ENCODE results near the gene RASGEF1C. TPM values are rescaled to one million over a fixed set of nuclear protein-coding genes. Genes with fewer than 3 reads are reported as not detected.

RASGEF1C gene
- total RNA-seq, 4 donors from 2014 or later: 0.38 to 0.51 TPM; not detected in 2

DNA sequence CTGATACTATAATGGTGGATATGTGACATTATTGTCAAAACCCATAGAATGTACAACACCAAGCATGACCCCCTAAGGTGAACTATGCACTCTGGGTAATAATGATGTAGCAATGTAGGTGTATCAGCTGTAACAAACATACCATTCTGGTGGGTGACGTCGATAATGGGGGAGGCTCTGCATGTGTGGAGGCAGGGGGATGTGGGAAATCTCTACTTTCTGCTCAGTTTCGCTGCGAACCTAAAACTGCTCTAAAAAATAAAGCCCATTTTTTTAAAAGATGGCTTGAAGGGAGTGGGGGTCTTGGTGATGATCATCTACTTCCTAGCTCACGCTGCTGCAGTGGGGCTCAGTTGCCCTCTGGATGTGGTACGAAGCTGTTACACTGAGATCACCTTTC lies 51.1 kb downstream of the RASGEF1C start:
- TF ChIP-seq, protein P1, sequence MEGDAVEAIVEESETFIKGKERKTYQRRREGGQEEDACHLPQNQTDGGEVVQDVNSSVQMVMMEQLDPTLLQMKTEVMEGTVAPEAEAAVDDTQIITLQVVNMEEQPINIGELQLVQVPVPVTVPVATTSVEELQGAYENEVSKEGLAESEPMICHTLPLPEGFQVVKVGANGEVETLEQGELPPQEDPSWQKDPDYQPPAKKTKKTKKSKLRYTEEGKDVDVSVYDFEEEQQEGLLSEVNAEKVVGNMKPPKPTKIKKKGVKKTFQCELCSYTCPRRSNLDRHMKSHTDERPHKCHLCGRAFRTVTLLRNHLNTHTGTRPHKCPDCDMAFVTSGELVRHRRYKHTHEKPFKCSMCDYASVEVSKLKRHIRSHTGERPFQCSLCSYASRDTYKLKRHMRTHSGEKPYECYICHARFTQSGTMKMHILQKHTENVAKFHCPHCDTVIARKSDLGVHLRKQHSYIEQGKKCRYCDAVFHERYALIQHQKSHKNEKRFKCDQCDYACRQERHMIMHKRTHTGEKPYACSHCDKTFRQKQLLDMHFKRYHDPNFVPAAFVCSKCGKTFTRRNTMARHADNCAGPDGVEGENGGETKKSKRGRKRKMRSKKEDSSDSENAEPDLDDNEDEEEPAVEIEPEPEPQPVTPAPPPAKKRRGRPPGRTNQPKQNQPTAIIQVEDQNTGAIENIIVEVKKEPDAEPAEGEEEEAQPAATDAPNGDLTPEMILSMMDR (IDR thresholded peaks at IDR 0.05; ENCODE audit: low read depth): no peak

DNA sequence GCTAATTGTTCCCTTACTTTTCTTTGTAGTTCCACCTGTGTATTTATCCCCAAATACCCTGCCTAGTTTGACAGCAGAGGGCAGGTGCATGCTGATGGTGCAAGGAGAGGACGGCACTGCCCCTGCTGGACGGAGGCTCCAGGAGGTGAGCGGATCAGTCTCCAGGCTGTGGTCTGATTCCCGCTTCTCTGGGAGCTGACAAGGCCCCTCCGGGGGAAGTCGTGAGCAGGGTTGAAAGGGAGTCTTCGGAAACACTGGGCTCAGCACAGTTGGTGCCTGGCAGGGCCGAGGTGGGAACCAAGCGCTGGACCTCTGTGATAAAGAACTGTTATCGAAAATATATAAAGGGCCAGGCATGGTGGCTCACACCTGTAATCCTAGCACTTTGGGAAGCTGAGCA lies 52.9 kb downstream of the RASGEF1C start:
- TF ChIP-seq, protein P1 (IDR thresholded peaks at IDR 0.05; ENCODE audit: low read depth): no peak

DNA sequence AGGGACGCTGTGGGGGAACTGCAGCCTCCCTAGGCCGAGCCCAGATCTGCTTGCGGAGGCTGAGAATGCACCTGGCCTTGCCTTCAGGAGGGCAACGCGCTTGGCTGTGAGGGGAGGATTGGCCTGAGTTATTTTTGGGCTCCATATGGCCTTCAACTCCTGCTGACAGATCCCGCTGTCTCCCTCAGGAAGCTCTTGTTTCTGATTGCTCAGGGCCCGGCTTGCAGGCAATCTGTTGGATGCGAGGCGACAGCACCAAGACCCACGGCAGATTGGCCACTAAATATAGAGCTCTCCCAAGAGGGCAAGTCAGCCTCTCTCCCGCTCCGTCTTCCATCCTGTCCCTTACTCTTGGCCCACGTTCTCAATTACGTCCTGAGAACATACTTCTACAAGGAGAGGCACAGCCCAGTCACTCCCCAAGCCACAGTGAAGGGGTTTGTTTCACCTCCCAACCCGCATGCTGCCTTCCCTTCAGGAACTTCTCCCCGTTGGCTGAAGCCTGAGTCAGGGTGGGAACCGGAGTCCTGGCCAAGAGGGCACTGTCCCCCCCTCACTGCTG lies 53.6 kb downstream of the RASGEF1C start:
- TF ChIP-seq, protein P1 (IDR thresholded peaks at IDR 0.05; ENCODE audit: low read depth): no peak

DNA sequence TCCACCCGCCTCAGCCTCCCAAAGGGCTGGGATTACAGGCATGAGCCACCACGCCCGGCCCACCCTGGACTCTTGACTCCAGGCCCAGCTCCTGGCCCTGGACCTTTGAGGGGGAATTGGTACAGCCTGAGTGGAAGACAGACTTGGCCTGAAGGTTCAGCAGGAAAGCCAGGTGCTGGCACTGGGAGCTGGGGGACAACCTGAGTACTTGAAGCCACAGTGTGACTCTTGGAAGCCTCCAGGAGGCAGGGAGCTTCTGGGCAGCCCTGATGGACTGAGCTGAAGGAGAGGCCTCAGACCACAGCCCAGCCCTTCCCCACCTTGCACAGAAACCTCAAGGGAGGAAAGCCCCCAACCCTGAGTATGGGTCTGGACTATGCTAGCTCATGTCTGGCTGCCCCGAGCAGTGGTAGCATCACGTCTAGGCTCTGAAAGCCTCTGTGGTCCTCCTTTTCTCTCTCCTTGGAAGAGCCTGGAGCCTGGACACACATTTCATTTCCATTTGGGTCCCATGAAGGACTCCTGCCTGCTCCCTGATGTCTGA lies 54.1 kb downstream of the RASGEF1C start:
- TF ChIP-seq, protein P1 (IDR thresholded peaks at IDR 0.05; ENCODE audit: low read depth): no peak

DNA sequence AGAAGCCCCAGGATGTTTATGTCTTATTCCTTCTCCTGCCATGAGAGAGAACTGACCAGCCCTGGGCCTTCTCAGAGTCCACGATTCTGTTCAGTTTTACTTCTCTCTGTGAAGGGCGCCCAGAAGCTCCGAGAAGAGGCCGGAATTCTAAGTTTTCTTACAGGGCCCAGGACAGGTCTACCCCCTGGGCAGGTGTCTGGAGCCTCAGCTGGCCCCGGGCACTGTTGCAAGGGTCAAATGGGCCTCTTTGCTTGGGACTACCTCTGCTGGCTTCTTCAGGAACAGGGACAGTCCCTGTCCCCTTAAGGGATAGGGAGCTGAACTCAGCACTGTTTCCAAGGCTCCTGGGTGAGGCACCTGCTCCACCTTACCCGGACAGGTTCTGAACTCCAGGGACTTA lies 55.0 kb downstream of the RASGEF1C start:
- TF ChIP-seq, protein P1 (IDR thresholded peaks at IDR 0.05; ENCODE audit: low read depth): no peak

DNA sequence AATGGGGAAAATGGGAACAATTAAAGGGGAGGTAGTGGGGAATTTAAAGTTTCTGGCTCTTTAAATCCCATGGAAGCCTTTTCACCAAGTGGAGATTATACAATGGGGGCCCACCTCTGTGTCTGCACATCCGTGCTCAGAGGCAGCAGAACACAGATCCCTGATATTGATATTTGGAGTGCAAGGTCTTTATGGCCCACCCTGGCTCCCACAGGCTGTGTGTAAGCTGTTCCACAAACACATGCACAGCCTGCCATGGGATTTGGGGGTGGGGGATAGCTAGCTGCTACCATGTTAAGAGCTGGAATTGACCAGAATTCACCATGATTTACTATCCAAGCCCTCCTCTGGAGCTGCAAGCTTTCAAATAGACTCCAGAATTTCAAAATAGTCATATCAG lies 55.9 kb downstream of the RASGEF1C start:
- TF ChIP-seq, protein P1 (IDR thresholded peaks at IDR 0.05; ENCODE audit: low read depth): no peak

DNA sequence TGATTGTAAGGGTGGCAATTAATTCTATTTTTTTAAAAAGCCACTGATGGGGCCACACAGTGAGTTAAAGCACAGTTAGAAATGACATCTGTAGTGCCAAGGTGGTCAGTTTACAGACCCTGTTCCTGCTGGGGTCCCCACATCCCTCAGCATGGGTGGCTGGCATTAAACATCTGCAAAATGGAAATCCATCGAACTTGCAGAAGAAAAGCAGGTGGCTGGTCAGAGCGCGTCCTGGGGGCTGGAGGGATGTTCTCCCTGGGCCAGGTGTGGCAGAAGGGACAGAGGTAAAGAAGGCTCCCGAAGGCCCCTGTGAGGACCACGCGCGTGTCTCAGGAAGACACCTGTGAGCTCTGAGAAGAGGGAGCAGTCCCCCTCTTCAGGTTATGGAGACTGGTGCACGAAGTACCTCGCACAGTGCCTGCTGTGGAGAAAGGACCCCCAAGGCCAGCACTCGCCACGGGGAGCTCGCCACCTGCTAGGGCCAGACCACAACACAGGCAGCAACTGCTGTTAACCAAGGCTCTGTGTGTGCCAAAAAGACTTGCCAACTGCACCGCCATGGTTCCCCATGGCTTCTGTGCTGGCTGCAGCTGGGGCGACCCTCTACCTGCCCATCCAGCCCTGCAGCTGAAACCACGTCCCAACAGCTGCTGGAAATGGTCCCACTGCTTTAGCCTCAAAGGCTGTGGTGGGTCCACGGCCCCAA lies 65.2 kb downstream of the RASGEF1C start:
- TF ChIP-seq, protein P1 (IDR thresholded peaks at IDR 0.05; ENCODE audit: low read depth): no peak

Measured in subcutaneous adipose tissue (tissue), 4 donors.